HepG2 (cell line): ENCODE data around the gene LYPD6B. TPM values are rescaled to one million over a fixed set of nuclear protein-coding genes. Genes with fewer than 3 reads are reported as not detected.

ENCODE experiments used
- ATAC-seq: fragments of 200-7000 bp; cut with Tn5 transposase; 3 replicates; pipeline ENCODE4 v1.9.1; 2020; ENCODE audit warnings: mild to moderate bottlenecking, moderate library complexity
- BruUV-seq: library from RNA; stranded (reverse); fragments of 400-500 nt; replicated peaks from 2 replicates; lab custom pipeline; 2021; lab: Mats Ljungman, UMichigan
- CTCF ChIA-PET: fragments of 300-600 bp; formaldehyde crosslinking; extraction: SDS; loops from one replicate; lab custom pipeline; 2021; ENCODE audit warnings: low total read pairs, inconsistent platforms, low intra/inter-chr PET ratio; lab: Yijun Ruan, JAX
- POLR2A ChIA-PET: fragments of 350-600 bp; sonication (Branson Sonifier 250); formaldehyde crosslinking; loops from one replicate; lab custom pipeline; 2020; ENCODE audit warnings: antibody characterized with exemption, inconsistent platforms; lab: Yijun Ruan, JAX
- DNase-seq: peaks from one replicate; pipeline ENCODE4 v3.0.0-alpha.2; 2015; ENCODE audit warnings: low spot score
- FAIRE-seq: peaks from 3 replicates; lab custom pipeline; 2011; peaks lifted over from hg19 to GRCh38; lab: Jason Lieb, UNC
- H2AFZ ChIP-seq: one replicate; pipeline ENCODE4 v1.6.1; 2011; ENCODE audit warnings: low read length, inconsistent platforms
- H3K27ac ChIP-seq: fragments of 300-600 bp; 3 replicates; pipeline ENCODE4 v1.8.0; 2011; ENCODE audit warnings: mixed run types, mild to moderate bottlenecking, mixed read lengths, low read length, inconsistent platforms; ENCODE audit not compliant: insufficient read depth; ENCODE audit errors: extremely low read length
- H3K27me3 ChIP-seq, 2 experiments: fragments of 200-600 bp in 1 of 2; 2 replicates in 1 of 2; 3 replicates in 1 of 2; pipeline versions ENCODE4 v1.6.0 to v1.8.0; 2011; ENCODE audit warnings: low read length in 2 of 2, mild to moderate bottlenecking in 2 of 2, moderate library complexity in 2 of 2, inconsistent platforms in 1 of 2; ENCODE audit not compliant: insufficient read depth in 2 of 2, control insufficient read depth in 1 of 2
- H3K36me3 ChIP-seq, 2 experiments: fragments of 200-600 bp in 1 of 2; replicated peaks in 1 of 2; 2 replicates in 1 of 2; 3 replicates in 1 of 2; pipeline versions ENCODE4 v1.5.1 to v1.8.0; 2011; ENCODE audit warnings: low read length in 2 of 2, inconsistent platforms in 1 of 2; ENCODE audit not compliant: insufficient read depth in 2 of 2, control insufficient read depth in 1 of 2
- H3K4me1 ChIP-seq: 2 replicates; pipeline ENCODE4 v1.5.1; 2012; ENCODE audit warnings: low read length, inconsistent platforms; ENCODE audit not compliant: insufficient read depth
- H3K4me2 ChIP-seq: 2 replicates; pipeline ENCODE4 v1.6.0; 2011; ENCODE audit warnings: low read depth, low read length, inconsistent platforms
- H3K4me3 ChIP-seq, 3 experiments: fragments of 200-600 bp in 1 of 3; sonication (generic), shearing (Covaris generic) in 1 of 3; replicated peaks in 1 of 3; 2 replicates each; pipeline ENCODE4 v1.5.1; 2011 to 2016; ENCODE audit warnings: low read length in 3 of 3, inconsistent platforms in 2 of 3, low read depth in 2 of 3, mild to moderate bottlenecking in 2 of 3, control low read depth in 1 of 3, mixed read lengths in 1 of 3; ENCODE audit not compliant: insufficient read depth in 1 of 3
- H3K79me2 ChIP-seq: one replicate; pipeline ENCODE4 v1.6.1; 2011; ENCODE audit warnings: low read length, inconsistent platforms; ENCODE audit not compliant: insufficient read depth
- H3K9ac ChIP-seq: 2 replicates; pipeline ENCODE4 v1.6.0; 2011; ENCODE audit warnings: mild to moderate bottlenecking, low read depth, low read length, inconsistent platforms; ENCODE audit not compliant: insufficient read depth
- H3K9me3 ChIP-seq: 2 replicates; pipeline ENCODE4 v1.5.1; 2012; ENCODE audit warnings: mild to moderate bottlenecking, low read length
- H4K20me1 ChIP-seq: 2 replicates; pipeline ENCODE4 v1.6.0; 2011; ENCODE audit warnings: inconsistent platforms, mild to moderate bottlenecking, low read length, moderate library complexity; ENCODE audit not compliant: insufficient read depth
- MNT ChIP-seq: fragments of 450-650 bp; IDR thresholded peaks from 2 replicates; pipeline ENCODE4 v1.6.1; 2016
- ZNF142 ChIP-seq: sonication (generic); formaldehyde crosslinking; IDR thresholded peaks from 2 replicates; pipeline ENCODE4 v1.4.0; 2020; ENCODE audit warnings: missing genetic modification reagents
- ZNF275 ChIP-seq: sonication (generic); formaldehyde crosslinking; IDR thresholded peaks from 2 replicates; pipeline ENCODE4 v1.8.0; 2022; ENCODE audit warnings: missing genetic modification reagents, mild to moderate bottlenecking, inconsistent platforms, borderline replicate concordance
- ZNF644 ChIP-seq: IDR thresholded peaks from 2 replicates; pipeline ENCODE4 v1.6.1; 2016; ENCODE audit warnings: low read depth
- ZNF761 ChIP-seq: sonication (generic); formaldehyde crosslinking; conservative IDR thresholded peaks from 2 replicates; pipeline ENCODE4 v1.4.0; 2020; ENCODE audit warnings: mild to moderate bottlenecking, missing genetic modification reagents
- whole genome bisulfite sequencing: methylation state at CpG from one replicate; pipeline ENCODE4 v1.1.6; 2017; ENCODE audit warnings: low lambda C conversion rate; 5-methylcytosine and 5-hydroxymethylcytosine counted together
- in situ Hi-C: cut with HindIII; loops from 2 replicates; pipeline ENCODE4 v1.10.0; 2017; ENCODE audit warnings: low pct_unique_long_range_greater_than_20kb; ENCODE audit not compliant: extremely low pct_ligation_motif_present
- intact Hi-C: fragments of 100-400 bp; cut with micrococcal nuclease; formaldehyde crosslinking; loops from one replicate; pipeline ENCODE4 v1.10.0; 2022; ENCODE audit not compliant: unreplicated experiment
- polyA plus RNA-seq, 8 experiments: library from polyadenylated mRNA; depleted of rRNA in 3 of 8; stranded (reverse) in 7 of 8; unstranded in 1 of 8; fragments of >200 nt; fragmentation: Illumina TruSeq in 4 of 8; extraction: Trizol in 4 of 8; gene quantifications; 2 replicates each; pipeline versions ENCODE4 v1.2.1 to v1.2.3, GENCODE V29; 2011 to 2016; ENCODE audit warnings: low read depth in 4 of 8, missing spikeins in 1 of 8, mixed read lengths in 1 of 8; ENCODE audit not compliant: insufficient read depth in 1 of 8
- total RNA-seq, 5 experiments: library from RNA; depleted of rRNA; stranded (reverse); fragments of >200 nt; fragmentation: Illumina TruSeq; extraction: Trizol; gene quantifications; 2 replicates each; pipeline ENCODE4 v1.2.3, GENCODE V29; 2016; ENCODE audit warnings: low read depth in 1 of 5

The LYPD6B gene
- total and polyA plus RNA-seq, 2 of the 13 experiments (the other 11 are each of a cell fraction or from before 2014, with no cell fraction given), result not detected

DNA sequence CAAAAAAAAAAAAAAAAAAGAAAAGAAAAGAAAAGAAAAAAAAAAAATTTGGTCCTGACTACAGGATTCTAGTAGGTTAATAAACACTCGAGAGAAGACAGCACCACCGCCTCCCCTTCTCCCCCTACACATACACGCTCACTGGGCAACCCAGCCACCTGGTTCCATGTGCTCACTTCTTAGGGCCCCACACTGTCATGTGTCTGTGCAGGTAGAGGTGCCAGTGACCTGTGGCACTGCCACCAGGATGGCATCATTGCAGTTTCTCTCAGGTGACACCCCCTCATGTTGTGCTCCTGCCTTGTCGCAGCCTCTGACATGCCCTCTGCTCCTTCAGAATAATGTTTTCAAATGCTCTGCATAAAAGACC is 39.7 kb upstream of the LYPD6B start:
- FAIRE-seq (no peak), DNase-seq (no peak), ATAC-seq (no peak)
- Histone ChIP-seq H3K79me2 (no peaks in the 10 kb centered on the region), H3K4me1 (no peaks in the 10 kb centered on the region), H2AFZ (no peak overlapping the region), H3K27ac (no peak overlapping the region), H3K36me3 (no peaks in the 10 kb centered on the region), H3K4me3 (no peak overlapping the region), H3K27me3 (peaks cover 0 to 38% of the 10 kb centered on the region in 2 experiments; a peak in 2 of 5 replicates), H3K9me3 (no peaks in the 10 kb centered on the region), H4K20me1 (no peaks in the 10 kb centered on the region), H3K4me2 (no peak overlapping the region), H3K9ac (no peak overlapping the region)
- in situ Hi-C loops (loop anchor here (25.0 kb wide), 2 partner anchors 362 to 1062 kb away; partner anchors contain the start of gene EPC2), intact Hi-C loops (no loop called here)
- WGBS, result 45% methylated on average over 4 of the region's 4 CpGs
- ChIA-PET CTCF (no interaction called here), POLR2A (no interaction called here)
- no peak for TF ChIP-seq ZNF275
- TF ChIP-seq MNT, result peak; percentile 76
- BruUV-seq, result no TSS peak

GRCh38 chr2:148999451-148999921 is 39.0 kb upstream of the LYPD6B start:
- FAIRE-seq, result no peak
- no peak overlapping the region for H3K9ac ChIP-seq
- H3K4me1 ChIP-seq, result no peaks in the 10 kb centered on the region
- in situ Hi-C loops, result loop anchor here (25.0 kb wide), 2 partner anchors 362 to 1062 kb away; partner anchors contain the start of gene EPC2
- intact Hi-C loops, result no loop called here
- H3K9me3 ChIP-seq, result no peaks in the 10 kb centered on the region
- DNase-seq, result no peak
- peaks cover 0 to 41% of the 10 kb centered on the region in 2 experiments; a peak in 2 of 5 replicates for H3K27me3 ChIP-seq
- TF ChIP-seq ZNF644 (CRISPR knock-in tag) (no peak), ZNF142 (CRISPR knock-in tag) (no peak), ZNF761 (no peak)
- no peak overlapping the region for H2AFZ ChIP-seq
- no peak for ATAC-seq
- WGBS, result 14% methylated on average over 7 of the region's 7 CpGs
- no peak overlapping the region for H3K4me3 ChIP-seq
- BruUV-seq, result no TSS peak
- no peaks in the 10 kb centered on the region for H3K36me3 ChIP-seq
- ChIA-PET POLR2A (no interaction called here), CTCF (no interaction called here)
- H4K20me1 ChIP-seq, result no peaks in the 10 kb centered on the region
- no peak overlapping the region for H3K27ac ChIP-seq
- no peak overlapping the region for H3K4me2 ChIP-seq
- H3K79me2 ChIP-seq, result no peaks in the 10 kb centered on the region
